VCaP (cell line): ENCODE measurements around the gene ZBTB1.

Experiments used
- H3K27ac ChIP-seq: fragments of 450-650 bp; 2 replicates; pipeline ENCODE4 v1.5.1; 2017
- CTCF ChIP-seq: fragments of 450-650 bp; conservative IDR thresholded peaks from 2 replicates; pipeline ENCODE4 v1.5.1; 2017; ENCODE audit warnings: mild to moderate bottlenecking, moderate library complexity

The ZBTB1 gene

DNA sequence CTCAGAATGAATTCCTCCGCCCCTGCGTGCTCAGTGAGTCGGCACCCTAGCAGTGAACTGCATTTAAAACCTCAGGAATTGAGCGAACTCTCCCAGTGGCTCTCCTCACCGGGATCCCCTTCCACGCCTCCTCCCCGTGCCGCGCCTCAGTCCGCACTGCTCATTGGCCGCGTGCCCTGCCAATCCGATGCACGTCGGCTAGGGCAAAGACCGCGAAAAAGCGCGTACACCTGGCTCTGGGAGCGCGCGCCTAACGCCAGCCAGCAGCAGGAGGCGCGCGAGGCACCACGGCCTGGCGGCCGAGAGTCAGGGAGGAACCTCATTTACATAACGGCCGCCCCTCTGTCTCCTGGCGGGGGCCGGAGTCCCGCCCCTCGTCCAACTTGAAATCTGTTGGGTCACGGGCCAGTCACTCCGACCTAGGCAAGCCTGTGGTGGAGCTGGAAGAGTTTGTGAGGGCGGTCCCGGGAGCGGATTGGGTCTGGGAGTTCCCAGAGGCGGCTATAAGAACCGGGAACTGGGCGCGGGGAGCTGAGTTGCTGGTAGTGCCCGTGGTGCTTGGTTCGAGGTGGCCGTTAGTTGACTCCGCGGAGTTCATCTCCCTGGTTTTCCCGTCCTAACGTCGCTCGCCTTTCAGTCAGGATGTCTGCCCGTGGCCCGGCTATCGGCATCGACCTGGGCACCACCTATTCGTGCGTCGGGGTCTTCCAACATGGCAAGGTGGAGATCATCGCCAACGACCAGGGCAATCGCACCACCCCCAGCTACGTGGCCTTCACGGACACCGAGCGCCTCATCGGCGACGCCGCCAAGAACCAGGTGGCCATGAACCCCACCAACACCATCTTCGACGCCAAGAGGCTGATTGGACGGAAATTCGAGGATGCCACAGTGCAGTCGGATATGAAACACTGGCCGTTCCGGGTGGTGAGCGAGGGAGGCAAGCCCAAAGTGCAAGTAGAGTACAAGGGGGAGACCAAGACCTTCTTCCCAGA is 35.9 kb downstream of the ZBTB1 start, which contains the start of gene HSPA2:
HSPA2 (plus strand) TSS at position 534 of the 995 bp plus-strand sequence; CDS start at position 643, 109 bp downstream.
- TF ChIP-seq CTCF = peak; percentile 81
- peak within 1 kb of the TSS; percentile 68 for H3K27ac ChIP-seq

DNA sequence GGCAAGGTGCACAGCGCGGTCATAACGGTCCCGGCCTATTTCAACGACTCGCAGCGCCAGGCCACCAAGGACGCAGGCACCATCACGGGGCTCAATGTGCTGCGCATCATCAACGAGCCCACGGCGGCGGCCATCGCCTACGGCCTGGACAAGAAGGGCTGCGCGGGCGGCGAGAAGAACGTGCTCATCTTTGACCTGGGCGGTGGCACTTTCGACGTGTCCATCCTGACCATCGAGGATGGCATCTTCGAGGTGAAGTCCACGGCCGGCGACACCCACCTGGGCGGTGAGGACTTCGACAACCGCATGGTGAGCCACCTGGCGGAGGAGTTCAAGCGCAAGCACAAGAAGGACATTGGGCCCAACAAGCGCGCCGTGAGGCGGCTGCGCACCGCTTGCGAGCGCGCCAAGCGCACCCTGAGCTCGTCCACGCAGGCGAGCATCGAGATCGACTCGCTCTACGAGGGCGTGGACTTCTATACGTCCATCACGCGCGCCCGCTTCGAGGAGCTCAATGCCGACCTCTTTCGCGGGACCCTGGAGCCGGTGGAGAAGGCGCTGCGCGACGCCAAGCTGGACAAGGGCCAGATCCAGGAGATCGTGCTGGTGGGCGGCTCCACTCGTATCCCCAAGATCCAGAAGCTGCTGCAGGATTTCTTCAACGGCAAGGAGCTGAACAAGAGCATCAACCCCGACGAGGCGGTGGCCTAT is 36.8 kb downstream of the ZBTB1 start:
- H3K27ac ChIP-seq = no peak overlapping the region
- no peak for TF ChIP-seq CTCF

DNA sequence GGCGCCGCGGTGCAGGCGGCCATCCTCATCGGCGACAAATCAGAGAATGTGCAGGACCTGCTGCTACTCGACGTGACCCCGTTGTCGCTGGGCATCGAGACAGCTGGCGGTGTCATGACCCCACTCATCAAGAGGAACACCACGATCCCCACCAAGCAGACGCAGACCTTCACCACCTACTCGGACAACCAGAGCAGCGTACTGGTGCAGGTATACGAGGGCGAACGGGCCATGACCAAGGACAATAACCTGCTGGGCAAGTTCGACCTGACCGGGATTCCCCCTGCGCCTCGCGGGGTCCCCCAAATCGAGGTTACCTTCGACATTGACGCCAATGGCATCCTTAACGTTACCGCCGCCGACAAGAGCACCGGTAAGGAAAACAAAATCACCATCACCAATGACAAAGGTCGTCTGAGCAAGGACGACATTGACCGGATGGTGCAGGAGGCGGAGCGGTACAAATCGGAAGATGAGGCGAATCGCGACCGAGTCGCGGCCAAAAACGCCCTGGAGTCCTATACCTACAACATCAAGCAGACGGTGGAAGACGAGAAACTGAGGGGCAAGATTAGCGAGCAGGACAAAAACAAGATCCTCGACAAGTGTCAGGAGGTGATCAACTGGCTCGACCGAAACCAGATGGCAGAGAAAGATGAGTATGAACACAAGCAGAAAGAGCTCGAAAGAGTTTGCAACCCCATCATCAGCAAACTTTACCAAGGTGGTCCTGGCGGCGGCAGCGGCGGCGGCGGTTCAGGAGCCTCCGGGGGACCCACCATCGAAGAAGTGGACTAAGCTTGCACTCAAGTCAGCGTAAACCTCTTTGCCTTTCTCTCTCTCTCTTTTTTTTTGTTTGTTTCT is 37.6 kb downstream of the ZBTB1 start:
- TF ChIP-seq CTCF = no peak
- H3K27ac ChIP-seq = no peak overlapping the region

DNA sequence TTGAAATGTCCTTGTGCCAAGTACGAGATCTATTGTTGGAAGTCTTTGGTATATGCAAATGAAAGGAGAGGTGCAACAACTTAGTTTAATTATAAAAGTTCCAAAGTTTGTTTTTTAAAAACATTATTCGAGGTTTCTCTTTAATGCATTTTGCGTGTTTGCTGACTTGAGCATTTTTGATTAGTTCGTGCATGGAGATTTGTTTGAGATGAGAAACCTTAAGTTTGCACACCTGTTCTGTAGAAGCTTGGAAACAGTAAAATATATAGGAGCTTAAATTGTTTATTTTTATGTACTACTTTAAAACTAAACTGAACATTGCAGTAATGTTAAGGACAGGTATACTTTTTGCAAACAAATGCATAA is 38.2 kb downstream of the ZBTB1 start:
- no peak for TF ChIP-seq CTCF
- H3K27ac ChIP-seq = no peak overlapping the region

DNA sequence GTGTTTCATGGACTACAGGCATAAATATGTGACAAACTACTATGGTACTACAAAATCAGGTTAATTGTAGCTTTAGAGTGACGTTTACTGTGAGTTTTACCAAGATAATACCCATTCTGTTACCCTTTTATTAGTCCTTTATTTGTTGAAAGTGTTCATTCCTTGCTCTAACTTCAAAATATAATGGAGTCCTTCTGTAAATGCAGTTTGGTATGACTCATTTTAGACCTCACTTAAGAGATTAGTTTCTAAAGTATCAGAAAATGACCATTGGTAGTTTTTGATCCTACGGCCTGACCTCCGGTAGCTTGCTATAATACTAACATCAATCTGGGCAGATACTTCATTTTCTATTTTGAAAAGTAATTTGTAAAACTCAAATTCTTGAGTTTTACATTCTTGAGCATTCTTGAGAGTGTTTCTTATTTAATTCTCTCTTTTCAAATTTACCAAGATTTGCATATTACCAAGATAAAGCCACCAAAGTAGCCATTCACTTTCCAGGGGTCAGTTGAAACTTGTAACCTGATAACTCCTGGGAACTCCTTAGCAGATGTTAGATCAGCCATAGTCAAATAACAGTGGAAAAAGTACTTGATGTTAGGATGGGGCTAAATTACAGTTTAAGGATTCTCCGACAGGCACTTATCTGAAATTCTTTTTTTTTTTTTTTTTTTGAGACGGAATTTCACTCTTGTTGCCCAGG is 40.2 kb downstream of the ZBTB1 start:
- no peak for TF ChIP-seq CTCF
- H3K27ac ChIP-seq = no peak overlapping the region

- H3K27ac ChIP-seq = no peak overlapping the region
- TF ChIP-seq CTCF = no peak
These were observed 44.4 kb downstream of the ZBTB1 start for GRCh38 chr14:64549016-64549415.
